GM23248 (cell line): ENCODE results near the gene CCDC192.

Source experiments
- EZH2 ChIP-seq: fragments of 200-600 bp; sonication (generic); IDR thresholded peaks from 2 replicates; pipeline ENCODE4 v1.6.1; 2018; ENCODE audit warnings: antibody characterized with exemption, mild to moderate bottlenecking; ENCODE audit not compliant: insufficient read depth, poor library complexity, severe bottlenecking
- EZH2phosphoT487 ChIP-seq: fragments of 200-600 bp; sonication (generic); IDR thresholded peaks from 2 replicates; pipeline ENCODE4 v1.6.1; 2018; ENCODE audit warnings: antibody characterized with exemption, moderate library complexity, mild to moderate bottlenecking, low read depth; ENCODE audit not compliant: insufficient read depth

DNA sequence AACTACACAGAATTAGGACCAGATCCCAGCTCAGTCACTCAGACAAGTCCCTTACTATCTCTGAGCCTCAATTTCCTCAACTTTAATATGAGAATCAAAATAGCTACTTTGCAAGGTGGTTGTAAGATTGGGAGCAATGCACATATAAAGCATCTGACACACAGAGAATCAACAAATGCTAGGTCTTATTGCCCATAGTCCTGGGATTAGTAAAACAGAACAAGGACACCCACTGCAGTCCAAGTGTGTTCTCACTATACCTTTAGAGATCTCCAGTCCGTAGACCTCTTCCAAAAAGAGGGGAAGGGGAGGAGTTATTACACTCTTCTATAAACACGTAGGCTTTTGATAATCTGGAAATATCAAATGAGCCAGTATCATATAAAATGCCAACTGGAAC is 190.0 kb downstream of the CCDC192 start:
- TF ChIP-seq EZH2 (no peak), EZH2phosphoT487 (no peak)
